GM19023 (cell line): ENCODE measurements around the gene SDHC.
A peak's percentile ranks its signal among the peaks of the same experiment; 100 is the strongest.
"Not testable (repeated sequence)": the region's sequence is repeated elsewhere in the genome, so short reads cannot be mapped to it uniquely, and the experiment has no call there.

ENCODE experiments used
- ATAC-seq: cut with Tn5 transposase; IDR thresholded peaks from one replicate; pipeline ENCODE4 v1.9.1; 2021; ENCODE audit warnings: mild to moderate bottlenecking, moderate library complexity; ENCODE audit not compliant: unreplicated experiment

SDHC gene

DNA sequence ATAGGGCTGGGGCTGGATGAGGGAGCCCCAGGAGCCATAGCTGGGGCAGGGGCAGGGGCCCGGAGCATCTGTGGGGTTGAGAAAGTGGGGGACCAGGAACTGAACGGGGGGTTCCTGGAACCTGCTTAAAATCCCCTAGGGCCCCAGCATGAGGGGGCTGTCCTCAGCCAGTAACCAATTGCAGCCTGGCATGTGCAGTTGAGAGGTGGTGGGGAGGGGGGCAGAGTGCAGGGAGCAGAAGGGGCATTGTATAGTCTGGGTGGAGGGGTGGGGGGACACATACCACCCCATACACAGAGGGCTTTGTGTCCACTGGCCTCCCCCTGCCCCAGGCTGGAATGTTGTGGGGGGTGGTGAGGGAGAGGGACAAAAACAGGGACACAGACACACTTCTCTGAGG lies 4.3 kb upstream of the SDHC start, which contains the start of gene MPZ:
MPZ (minus strand) TSS at position 101 of the 400 bp plus-strand sequence; CDS start at position 38, 63 bp downstream.
- ATAC-seq: no peak

DNA sequence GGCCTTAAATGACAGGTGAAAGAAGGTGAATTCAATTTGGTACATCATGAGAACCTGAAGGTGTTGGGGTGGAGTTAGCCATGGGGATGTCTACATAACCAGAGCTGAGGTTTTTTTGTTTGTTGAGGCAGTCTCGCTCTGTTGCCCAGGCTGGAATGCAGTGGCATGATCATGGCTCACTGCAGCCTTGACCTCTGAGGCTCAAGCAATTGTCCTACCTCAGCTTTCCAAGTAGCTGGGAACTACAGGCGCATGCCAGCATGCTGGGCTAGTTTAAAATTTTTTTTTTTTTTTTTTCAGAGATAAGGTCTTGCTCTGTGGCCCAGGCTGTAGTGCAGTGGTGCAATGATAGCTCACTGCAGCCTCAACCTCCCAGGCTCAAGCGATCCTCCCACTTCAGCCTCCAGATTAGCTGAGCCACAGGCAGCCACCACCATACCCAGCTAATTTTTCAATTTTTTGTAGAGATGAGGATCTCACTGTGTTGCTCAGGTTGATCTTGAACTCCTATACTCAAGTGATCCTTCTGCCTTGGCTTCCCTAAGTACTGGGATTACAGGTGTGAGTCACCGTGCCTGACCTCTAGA lies 2.5 kb upstream of the SDHC start:
- no peak for ATAC-seq

DNA sequence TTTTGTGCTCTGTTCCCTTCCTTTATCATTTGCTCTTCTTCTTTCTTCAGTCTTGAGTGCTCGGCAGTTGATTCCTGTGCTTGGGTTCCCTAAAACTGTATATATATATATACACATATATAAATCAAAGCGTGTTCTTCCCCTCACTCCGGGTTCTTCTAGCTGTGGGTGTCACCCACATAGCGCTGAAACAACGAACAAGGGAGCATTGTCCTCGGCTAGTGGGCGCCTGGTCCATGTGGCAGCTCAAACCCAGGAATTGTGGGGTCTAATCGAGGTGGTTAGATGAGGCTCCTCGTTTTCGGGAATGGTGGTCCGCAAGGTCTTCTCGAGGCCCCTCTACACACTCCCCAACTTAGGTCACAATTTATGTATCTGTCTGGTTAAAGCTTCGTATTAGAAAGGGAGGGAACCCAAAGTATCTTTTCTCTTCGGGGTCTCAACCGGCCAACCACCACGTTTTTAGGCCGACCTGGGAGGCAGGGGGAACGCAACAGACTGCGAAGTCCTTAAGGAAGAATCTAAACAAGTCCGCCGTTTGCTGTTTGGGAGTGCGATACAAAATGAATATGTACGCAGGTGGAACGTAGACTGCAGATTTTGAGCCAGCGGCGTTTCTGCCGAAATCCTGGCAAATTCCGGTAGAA lies 504 bp upstream of the SDHC start:
- ATAC-seq: peak; percentile 24

DNA sequence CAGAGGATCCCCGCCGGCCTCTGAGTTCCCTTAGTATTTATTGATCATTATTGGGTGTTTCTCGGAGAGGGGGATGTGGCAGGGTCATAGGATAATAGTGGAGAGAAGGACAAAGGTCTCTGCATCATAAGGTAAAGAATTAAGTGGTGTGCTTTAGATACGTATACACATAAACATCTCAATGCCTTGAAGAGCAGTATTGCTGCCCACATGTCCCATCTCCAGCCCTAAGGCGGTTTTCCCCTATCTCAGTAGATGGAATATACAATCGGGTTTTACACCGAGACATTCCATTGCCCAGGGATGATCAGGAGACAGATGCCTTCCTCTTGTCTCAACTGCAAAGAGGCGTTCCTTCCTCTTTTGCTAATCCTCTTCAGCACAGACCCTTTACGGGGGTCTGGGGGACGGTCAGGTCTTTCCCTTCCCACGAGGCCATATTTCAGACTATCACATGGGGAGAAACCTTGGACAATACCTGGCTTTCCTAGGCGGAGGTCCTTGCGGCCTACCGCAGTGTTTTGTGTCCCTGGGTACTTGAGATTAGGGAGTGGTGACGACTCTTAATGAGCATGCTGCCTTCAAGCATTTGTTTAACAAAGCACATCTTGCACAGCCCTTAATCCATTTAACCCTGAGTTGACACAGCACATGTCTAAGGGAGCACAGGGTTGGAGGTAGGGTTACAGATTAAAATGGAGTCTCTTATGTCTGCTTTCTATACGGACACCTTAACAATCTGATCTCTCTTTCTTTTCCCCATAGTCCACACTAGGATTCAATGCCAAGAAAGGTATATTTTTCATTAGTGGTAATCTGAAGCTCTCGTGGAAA lies 1.9 kb downstream of the SDHC start:
- not testable (repeated sequence) for ATAC-seq

DNA sequence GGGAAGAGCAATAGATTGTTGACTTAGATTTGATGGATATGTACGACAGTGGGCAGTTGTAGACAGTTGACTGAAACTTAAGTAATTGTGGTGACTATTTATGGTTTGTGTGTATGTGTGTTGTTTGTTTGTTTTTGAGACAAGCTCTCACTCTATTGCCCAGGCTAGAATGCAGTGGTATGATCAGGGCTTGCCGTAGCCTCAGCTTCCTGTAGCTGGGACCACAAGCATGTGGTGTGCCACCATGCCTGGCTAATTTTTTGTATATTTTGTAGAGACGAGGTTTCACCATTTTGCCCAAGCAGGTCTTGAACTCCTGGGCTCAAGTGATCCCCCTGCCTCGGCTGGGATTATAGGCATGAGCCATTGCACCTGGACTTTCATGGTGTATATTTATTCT lies 9.8 kb downstream of the SDHC start:
- no peak for ATAC-seq

DNA sequence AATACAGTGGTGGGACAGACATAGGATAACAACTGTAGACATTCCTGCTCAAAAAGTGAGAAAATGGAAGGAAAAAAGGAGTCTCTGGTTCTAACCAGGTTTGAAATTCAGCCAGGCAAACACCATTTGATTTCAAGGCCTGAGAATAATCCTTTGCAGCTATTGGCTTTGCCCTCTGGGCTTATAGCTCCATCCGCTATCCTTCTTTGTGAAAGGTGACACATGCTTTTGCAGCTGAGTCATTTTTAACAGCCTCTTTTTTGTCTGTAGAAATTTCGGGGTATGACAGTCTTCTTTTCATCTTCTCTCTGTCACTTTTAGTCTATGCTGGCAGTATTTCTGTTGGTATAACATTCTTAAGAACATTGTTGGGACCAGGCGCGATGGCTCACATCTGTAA lies 16.2 kb downstream of the SDHC start:
- no peak for ATAC-seq

DNA sequence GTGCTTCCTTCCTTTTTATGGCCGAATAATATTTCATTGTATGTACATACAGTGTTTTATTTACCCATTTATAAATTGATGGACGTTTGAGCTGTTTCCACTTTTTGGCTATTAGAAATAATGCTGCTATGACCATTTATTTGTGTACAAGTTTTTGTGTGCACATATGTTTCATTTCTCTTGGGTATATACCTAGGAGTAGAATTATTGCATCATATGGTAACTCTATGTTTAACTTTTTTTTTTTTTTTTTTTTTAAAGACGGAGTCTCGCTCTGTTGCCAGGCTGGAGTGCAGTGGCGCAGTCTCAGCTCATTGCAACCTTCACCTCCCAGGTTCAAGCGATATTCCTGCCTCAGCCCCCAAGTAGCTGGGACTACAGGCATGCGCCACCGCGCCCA lies 19.0 kb downstream of the SDHC start:
- no peak for ATAC-seq

DNA sequence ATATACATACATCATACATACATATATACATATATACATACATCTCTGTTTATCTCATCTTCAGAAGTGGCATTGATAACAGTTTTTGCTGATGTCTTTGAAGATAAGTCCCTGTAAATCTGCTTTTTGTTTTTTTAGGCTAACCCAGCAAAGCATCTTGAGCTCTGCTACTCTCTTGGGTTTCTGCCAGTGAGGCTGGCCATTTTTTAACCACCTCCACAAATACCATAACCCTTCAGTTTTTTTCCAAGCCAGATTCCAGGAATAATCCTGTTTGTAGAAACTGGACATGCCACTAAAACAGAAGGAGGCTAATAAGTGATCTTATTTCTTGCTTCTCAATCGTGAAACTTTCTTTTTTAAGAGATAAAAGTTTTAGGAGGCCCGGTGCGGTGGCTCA lies 21.6 kb downstream of the SDHC start:
- ATAC-seq: no peak

DNA sequence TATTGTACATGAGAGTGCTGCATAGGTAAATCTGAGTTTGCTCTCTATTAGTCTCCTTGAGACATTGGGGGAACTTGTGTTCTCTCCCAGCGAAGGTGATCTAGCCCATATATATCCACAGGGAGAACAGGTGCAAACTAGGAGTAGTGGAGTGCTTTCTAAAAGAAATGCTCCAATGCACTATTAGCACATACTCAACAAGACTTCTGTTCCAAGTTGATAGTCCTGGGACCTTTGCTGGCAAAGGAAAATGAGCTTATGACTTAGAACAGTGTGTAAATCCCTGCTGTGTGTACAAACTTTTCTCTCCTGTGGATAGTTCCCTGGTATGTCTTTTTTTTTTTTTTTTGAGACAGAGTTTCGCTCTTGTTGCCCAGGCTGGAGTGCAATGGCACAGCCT lies 28.0 kb downstream of the SDHC start:
- no peak for ATAC-seq

DNA sequence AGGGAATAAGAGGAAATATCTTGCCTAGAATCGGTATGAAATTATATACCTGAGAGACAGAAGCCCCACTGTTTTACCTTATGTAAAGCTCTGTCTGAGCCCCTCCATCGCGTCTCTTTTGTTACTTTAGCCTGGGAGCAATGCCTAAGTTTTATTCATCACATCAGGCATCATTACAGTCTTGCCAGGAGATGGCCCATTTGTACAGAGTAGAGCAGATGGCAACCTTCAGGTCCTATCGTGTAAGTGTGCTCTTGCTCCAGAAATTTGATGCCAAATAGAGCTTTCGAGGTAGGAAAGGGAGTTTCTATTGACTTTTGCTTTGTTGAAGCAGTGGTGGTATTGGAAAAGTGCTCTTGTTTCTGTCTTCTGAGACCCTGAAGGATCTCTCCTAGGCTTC lies 28.6 kb downstream of the SDHC start:
- no peak for ATAC-seq

DNA sequence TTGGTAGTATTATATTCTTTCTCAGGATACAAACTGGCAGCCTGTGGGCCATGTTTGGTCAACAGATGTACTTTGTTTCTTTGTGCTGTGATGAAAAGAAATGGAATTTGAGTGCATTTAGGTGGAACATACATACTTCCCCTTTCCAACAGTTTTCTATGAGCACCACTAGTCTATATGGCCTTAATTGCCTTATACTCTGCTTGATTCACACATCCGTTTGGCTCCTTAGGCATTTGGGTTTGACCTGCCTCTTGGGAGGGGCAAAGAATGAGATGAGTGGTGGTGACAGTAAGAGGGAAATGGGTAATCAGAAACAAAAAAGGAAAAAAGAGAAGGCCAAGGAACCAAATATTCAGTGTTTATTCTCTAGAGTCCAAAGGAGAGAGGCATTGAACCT lies 36.5 kb downstream of the SDHC start:
- ATAC-seq: no peak

DNA sequence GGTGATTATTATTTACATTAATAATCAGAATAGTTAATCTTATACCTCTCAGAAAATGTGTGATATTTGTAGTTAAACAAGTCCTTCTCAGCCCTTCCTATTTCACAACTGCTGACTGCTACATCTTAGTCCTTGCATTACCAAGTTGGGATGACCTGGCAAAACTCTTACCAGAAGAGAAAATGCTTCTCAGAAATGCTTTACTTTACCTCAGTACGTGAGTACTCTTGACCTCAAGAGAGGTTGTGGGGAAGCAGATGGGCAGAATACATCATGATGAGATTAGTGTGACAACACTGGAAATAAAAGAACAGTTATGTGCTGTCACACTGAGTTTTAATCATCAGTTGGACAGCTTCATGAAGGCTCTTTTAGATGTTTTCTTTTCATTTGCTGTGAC lies 37.3 kb downstream of the SDHC start:
- ATAC-seq: no peak

DNA sequence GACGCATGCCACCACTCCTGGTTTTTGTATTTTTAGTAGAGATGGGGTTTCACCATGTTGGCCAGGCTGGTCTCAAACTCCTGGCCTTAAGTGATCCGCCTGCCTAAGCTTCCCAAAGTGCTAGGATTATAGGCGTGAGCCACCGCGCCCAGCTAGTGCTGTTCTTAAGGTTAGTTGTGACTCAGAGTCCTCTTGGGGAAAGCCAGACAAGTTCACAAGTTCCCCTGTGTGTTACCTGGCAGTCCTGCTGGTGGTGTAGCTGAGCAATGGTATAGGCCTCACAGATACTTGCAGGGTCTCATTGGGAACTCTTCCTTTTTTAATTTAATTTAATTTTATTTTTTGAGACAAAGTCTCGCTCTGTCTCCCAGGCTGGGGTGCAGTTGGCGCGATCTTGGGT lies 42.9 kb downstream of the SDHC start:
- no peak for ATAC-seq

DNA sequence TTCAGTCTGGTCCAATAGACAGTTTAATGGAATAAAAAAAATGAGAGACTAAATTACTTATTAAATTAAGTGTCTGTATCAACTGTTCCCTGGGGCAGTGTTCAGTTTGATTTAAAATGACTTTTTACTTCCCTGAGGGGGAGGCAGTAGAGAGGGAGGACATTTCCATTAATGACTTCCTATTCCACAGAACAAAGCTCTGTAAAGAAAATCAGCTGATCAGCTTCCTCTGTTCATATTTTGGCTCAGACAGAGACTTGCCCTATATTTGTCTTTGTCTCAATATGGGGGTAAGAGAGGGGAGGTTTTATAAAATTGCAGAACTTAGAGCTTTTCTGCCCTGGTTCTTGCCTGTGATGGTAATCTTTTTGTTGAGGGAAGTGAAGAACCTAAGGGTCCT lies 45.1 kb downstream of the SDHC start:
- no peak for ATAC-seq

DNA sequence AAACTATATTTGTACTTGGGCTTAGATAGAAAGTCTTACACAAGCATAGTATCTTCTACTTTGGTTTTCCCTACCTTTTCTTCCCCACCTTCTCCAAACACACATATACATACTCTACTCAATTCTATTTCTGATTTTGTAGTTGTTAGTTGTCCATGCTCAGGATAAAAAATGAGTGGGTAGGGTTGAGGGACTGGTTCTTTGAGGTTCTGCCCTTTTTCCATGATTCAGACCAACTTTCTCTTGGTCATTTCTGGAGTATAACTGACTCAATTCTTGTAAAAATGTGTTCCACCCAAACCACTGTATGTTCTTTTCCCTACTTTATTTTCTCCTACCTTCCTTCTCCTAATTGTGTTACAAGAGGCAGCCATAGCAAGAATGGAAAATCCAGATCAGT lies 50.2 kb downstream of the SDHC start:
- no peak for ATAC-seq

DNA sequence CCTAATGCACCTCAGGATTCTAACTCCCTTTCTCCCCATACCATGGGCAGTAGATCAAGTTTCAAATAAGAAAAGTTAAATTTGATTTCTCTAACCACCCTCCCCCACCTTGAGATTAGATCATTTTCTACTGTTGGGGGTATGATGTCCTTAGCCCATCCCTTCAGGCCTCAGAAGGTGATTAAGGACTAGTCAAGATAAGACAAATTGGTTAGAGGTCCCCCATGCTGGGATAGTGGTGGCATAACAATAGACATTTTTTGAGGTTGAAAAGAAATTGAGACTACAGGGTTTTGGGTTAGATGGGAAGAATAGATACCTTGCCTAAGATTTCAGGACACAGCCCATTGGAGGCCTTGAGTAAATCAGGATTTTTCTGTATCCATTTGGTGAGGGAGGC lies 51.0 kb downstream of the SDHC start:
- ATAC-seq: no peak

DNA sequence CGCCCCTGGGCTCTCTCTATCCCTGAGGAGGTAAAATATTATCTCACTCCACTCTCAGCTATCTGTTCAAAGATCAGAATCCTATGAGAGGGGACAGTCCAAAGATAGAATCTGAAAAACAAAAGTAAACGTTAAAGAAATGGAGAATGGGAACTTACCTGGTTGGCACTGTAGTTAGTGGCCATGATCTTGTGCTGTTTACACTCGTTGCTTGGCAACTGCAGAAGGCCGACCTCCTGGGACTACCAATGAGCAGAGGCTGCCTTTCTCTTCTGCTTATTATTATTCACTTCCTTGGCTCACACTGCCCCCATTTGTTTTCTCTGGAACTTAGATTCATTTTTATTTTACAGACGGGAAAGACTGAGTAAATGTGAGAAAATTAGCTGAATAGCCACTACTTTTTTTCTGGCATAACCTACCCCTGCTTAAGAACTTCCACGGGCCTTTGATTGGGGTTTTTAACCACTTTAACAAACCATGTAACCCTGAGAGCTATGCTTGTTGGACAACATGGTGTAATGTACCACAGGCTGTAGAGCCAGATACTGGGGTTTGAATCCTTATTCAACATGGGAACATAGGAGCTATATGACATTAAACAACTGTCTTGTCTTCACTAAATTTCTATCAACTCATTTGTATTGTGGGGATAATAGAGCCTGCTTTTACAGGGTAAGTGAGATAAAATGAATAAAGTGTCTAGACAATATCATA lies 53.7 kb downstream of the SDHC start, which contains the start of gene CFAP126:
CFAP126 (minus strand) TSS at position 193 of the 717 bp plus-strand sequence; CDS start at position 185, 8 bp downstream.
- peak; percentile 80 for ATAC-seq

DNA sequence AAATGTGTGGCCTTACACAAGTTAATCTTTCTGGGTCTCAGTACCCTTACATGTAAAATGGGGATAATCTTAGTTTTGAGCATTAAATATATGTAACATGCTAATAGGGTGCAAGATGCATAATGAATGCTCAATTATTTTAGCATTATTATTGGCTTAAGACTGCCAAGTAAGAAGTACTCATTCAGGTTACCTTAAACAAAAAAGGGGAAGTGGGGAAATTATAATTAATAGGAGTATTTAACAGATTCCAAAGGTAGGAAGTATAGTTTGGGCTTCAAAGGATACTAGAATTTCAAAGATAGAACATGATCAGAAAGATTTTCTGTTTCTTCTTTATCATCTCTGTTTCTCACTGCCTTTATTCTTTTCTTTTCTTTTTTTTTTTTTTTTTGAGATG lies 59.3 kb downstream of the SDHC start:
- ATAC-seq: no peak

DNA sequence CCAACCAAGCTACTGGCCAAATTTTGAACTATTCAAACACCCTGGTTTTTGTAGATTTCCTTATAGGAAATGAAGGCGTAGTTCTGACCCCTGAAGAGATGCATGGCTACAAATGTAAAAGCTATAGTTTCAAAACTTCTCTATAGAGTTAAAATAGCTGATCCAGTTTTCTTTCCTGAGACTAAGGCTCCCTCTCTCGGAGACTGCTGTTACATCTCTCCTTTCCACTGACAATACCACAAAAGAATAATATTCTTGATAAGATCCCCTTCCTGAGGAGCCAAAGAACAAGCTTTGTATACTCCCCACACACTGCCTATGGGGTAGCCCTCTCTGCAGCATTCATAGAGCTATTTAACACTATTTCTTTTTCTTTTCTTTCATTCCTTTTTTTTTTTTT lies 60.2 kb downstream of the SDHC start:
- ATAC-seq: no peak

DNA sequence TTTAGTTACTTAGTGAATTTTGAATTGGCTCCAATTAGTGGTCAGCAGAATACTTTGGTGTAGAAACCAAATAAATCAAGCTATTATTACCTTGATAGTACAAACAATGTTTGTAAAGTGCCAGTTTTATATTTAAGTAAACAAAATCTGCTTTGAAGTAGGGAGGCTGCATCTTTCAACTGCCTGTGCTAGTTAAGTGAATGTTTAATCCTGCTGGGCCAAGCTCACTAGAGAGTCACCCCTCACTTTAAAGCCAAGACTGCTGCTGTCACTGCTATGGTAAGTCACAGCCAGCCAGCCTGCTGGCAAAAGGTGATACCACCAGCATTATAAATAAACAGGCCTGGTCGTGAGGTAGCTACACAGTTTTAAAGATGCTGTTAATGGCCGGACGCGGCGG lies 63.8 kb downstream of the SDHC start:
- no peak for ATAC-seq

DNA sequence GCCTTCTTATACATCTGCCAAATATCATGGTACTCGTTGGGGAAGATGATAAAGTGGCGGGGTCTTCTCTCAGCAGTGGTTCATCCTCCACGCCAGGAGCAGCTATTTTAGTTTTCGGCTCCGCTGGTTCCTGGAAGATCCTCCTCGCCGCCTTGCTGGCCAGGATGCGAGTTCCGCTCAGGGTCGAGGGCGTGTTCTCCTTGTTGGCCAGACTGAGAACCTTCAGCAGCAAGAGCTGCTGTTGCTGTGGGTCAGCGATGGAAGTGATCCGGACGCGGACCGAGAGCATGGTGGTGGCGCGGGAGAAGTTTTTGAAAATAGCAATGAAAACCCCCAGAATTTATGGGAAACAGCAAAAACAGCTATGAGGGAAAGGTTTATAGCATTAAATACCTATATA lies 64.9 kb downstream of the SDHC start:
- no peak for ATAC-seq
